ENCODE measurements around the gene AAK1.

AAK1 gene

GRCh38 chr2:69585855-69586555 lies 57.5 kb downstream of the AAK1 start:
- peak; percentile 49 for TF ChIP-seq NFIC (IDR thresholded peaks at IDR 0.05)
- TF ChIP-seq TEAD4 (IDR thresholded peaks at IDR 0.05): peak; percentile 35; the same call in 1 of the 2 replicates
- no peak; the same call in 1 of the 2 replicates for TF ChIP-seq TCF12 (IDR thresholded peaks at IDR 0.05; ENCODE audit: low read depth)

GRCh38 chr2:69584127-69584889 lies 59.2 kb downstream of the AAK1 start:
- no peak for TF ChIP-seq YY1 (IDR thresholded peaks at IDR 0.05; ENCODE audit: low read depth)
- no peak for TF ChIP-seq REST (IDR thresholded peaks at IDR 0.05; ENCODE audit: low read depth)
- no peak for TF ChIP-seq RAD21 (IDR thresholded peaks at IDR 0.05; ENCODE audit: low read depth)
- no peak for TF ChIP-seq TCF12 (IDR thresholded peaks at IDR 0.05; ENCODE audit: low read depth)
- no peak for TF ChIP-seq FOXM1 (IDR thresholded peaks at IDR 0.05; ENCODE audit: borderline replicate concordance, low read depth)
- TF ChIP-seq ZBTB7A (IDR thresholded peaks at IDR 0.05; ENCODE audit: low read depth): no peak
- no peak for TF ChIP-seq TAF1 (IDR thresholded peaks at IDR 0.05; ENCODE audit: low read depth)
- no peak for TF ChIP-seq EP300 (IDR thresholded peaks at IDR 0.05; ENCODE audit: borderline replicate concordance)
- TF ChIP-seq EGR1 (IDR thresholded peaks at IDR 0.05): no peak

- TF ChIP-seq CREB1 (IDR thresholded peaks at IDR 0.05; ENCODE audit: low read depth): no peak
- TF ChIP-seq EGR1 (IDR thresholded peaks at IDR 0.05): no peak
- no peak for TF ChIP-seq CEBPB (IDR thresholded peaks at IDR 0.05)
- no peak for TF ChIP-seq TEAD4 (IDR thresholded peaks at IDR 0.05)
- TF ChIP-seq USF1 (IDR thresholded peaks at IDR 0.05): no peak
- TF ChIP-seq TAF1 (IDR thresholded peaks at IDR 0.05; ENCODE audit: low read depth): no peak
These were observed 60.2 kb downstream of the AAK1 start for GRCh38 chr2:69583321-69583833.

GRCh38 chr2:69582582-69583176 lies 60.9 kb downstream of the AAK1 start:
- TF ChIP-seq FOXM1 (IDR thresholded peaks at IDR 0.05; ENCODE audit: borderline replicate concordance, low read depth) (no peak), CREB1 (IDR thresholded peaks at IDR 0.05; ENCODE audit: low read depth) (no peak), YY1 (IDR thresholded peaks at IDR 0.05; ENCODE audit: low read depth) (no peak), RAD21 (IDR thresholded peaks at IDR 0.05; ENCODE audit: low read depth) (no peak), TCF12 (IDR thresholded peaks at IDR 0.05; ENCODE audit: low read depth) (no peak)

- TF ChIP-seq ZBTB7A (IDR thresholded peaks at IDR 0.05; ENCODE audit: low read depth): no peak
- no peak for TF ChIP-seq CREB1 (IDR thresholded peaks at IDR 0.05; ENCODE audit: low read depth)
- no peak for TF ChIP-seq RAD21 (IDR thresholded peaks at IDR 0.05; ENCODE audit: low read depth)
- TF ChIP-seq YY1 (IDR thresholded peaks at IDR 0.05; ENCODE audit: low read depth): no peak
- peak; percentile 82 for TF ChIP-seq TEAD4 (IDR thresholded peaks at IDR 0.05)
- TF ChIP-seq CEBPB (IDR thresholded peaks at IDR 0.05): peak; percentile 96
- TF ChIP-seq USF1 (IDR thresholded peaks at IDR 0.05): no peak
- TF ChIP-seq FOXM1 (IDR thresholded peaks at IDR 0.05; ENCODE audit: borderline replicate concordance, low read depth): no peak
- TF ChIP-seq NFIC (IDR thresholded peaks at IDR 0.05): no peak
- TF ChIP-seq EGR1 (IDR thresholded peaks at IDR 0.05): no peak
- TF ChIP-seq REST (IDR thresholded peaks at IDR 0.05; ENCODE audit: low read depth): no peak
- no peak for TF ChIP-seq TCF12 (IDR thresholded peaks at IDR 0.05; ENCODE audit: low read depth)
- TF ChIP-seq EP300 (IDR thresholded peaks at IDR 0.05; ENCODE audit: borderline replicate concordance): no peak
- TF ChIP-seq MAX (IDR thresholded peaks at IDR 0.05): no peak
These were observed 61.6 kb downstream of the AAK1 start for GRCh38 chr2:69581774-69582581.

Data from Ishikawa (cell line).